Iris pigment epithelial cell (primary cell): Measurements from ENCODE around the gene FAM184A.

ENCODE experiments used
- DNase-seq: peaks from one replicate; pipeline ENCODE4 v3.0.0-alpha.2; 2011; ENCODE audit warnings: low read depth

The FAM184A gene

GRCh38 chr6:118913161-118913560, 165.3 kb downstream of the FAM184A start:
- DNase-seq: no peak

GRCh38 chr6:118912646-118913045, 165.8 kb downstream of the FAM184A start:
- no peak for DNase-seq
